ENCODE measurements around the gene LRR1. TPM values are rescaled to one million over a fixed set of nuclear protein-coding genes. Genes with fewer than 3 reads are reported as not detected.

The LRR1 gene
- total RNA-seq: 10 to 100 TPM; 18.2 to 26.7 TPM
- long read RNA-seq, transcript LRR1-201 (4 exons, 1,745 nt): major isoform, 12 of 21 reads
- long read RNA-seq, partial matches to known transcripts: 3 of 21 reads
- long read RNA-seq, other reads (novel, unspliced or antisense): 2 of 21 reads

DNA sequence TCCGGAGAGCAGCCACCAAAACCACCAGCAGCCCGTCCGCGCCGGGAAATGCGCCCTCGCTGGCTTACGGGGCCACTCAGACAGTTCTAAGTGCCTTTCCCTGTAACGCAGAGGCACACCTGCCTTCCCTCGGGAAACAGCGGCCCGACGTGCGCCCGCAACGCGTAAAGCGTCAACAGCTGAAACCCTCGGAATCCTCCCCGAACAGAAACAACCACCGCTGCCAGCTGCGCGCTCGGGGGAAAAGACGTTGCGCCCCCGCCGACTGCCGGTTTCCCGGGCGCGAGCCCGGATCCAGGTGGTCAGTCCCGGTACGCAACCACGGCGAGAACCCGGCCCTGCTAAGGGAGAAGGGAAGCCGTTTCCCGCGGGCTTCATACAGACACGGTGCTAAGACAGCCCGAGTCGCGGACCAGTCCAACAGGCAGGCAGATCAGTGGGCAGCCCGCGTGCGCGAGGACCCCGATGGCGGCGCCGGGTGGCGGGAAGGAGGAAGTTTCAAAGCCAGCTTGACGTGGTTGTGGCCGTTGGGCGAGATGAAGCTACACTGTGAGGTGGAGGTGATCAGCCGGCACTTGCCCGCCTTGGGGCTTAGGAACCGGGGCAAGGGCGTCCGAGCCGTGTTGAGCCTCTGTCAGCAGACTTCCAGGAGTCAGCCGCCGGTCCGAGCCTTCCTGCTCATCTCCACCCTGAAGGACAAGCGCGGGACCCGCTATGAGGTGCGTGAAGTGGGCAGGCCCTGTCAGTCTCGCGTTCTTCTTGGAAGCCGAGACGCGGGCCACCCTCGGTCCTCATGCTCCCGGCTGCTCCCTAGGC is at the start of gene LRR1:
Gene LRR1, plus strand, starts transcription at position 456 of the 816 bp plus-strand sequence. Its CDS starts 81 bp downstream, at position 537.
- DNase-seq: peak; percentile 84 to 93
- ATAC-seq: peak; percentile 67
- intact Hi-C loops (cut with DNase I, micrococcal nuclease): no loop called here

GRCh38 chr14:49549446-49549845 is 49.3 kb upstream of the LRR1 start:
- DNase-seq (no peak), ATAC-seq (no peak)
- intact Hi-C loops (cut with DNase I, micrococcal nuclease): no loop called here

- DNase-seq (no peak), ATAC-seq (no peak)
- intact Hi-C loops (cut with DNase I, micrococcal nuclease): no loop called here
Observed at GRCh38 chr14:49549881-49550280, 48.9 kb upstream of the LRR1 start.

DNA sequence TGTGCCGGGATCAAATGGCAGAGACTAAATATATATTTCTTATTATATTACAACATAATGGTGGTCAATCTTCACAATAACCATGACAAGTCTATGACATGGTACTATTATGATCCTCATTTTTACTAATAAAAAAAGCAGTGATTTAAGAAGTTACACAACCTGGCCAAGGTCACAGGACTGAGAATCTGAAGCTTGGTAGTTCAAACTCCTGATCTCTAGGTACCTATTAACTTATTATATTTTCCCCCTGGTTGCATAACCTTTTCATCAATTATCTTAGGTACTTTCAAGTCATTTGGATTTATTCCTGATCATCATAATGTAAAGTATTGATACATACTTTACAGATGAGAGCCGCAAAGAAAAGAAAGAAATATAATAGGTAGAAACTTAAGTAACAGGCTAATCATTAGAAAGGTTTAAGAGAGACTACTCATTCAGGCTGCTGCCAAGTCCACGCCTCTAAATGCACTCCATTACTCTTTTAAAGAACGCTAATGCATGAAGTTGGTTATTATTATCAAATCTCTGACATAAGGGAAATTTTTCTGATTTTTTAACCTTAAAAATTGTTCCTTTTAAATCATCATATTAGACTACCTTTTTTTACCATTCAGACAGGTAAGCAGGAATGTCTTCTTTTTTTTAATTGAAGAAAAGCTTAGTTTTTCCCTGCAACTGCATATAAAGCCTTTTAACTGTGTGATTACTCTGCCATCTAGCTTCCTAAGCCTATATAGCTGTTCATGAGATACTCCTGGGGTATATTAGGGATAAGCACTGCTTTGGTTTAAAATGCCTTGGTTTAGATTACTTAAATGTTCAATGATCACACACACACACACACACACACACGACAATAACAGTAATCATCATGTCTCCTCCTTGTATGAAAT is 48.2 kb upstream of the LRR1 start:
- no peak for ATAC-seq
- intact Hi-C loops (cut with DNase I, micrococcal nuclease): no loop called here
- no peak for DNase-seq

DNA sequence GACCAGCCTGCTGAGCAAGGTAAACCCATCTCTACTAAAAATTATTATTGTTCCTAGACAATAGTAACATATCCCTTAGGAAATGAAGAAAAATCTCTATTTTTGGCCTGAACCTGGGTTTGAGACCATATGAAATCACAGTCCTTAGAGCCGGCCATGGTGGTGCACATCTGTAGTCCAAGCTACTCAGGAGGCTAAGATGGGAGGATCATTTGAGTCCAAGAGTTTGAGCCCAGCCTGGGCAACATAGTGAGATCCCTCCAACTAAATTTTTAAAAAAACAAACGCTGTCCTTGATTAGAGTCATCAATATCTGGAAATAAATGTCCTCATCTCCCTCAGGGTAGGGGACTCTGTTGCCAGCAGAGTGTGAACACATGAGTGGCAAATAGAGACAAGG is 47.2 kb upstream of the LRR1 start:
- ATAC-seq: no peak
- no peak for DNase-seq
- intact Hi-C loops (cut with DNase I, micrococcal nuclease): no loop called here

DNA sequence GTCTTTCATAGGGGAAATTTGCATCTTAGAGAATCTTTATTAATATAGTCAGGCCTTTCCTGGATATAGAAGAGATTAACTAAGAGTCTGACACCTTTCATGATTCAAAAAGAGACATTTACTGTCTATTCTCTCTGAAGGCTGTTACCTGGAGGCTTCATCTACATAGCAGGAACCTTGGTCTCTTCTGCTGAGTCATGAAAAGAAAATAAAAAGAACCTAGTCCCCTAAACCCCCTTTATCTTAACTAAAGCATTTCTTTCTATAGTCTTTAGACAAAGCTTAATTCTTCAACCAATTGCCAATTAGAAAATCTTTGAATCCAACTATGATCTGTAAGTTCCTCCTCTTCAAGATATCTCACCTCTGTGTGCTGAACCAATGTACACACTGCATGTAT is 45.6 kb upstream of the LRR1 start:
- ATAC-seq (no peak), DNase-seq (no peak)
- intact Hi-C loops (cut with DNase I, micrococcal nuclease): no loop called here

- no peak for ATAC-seq
- intact Hi-C loops (cut with DNase I, micrococcal nuclease): no loop called here
- no peak for DNase-seq
Observed at GRCh38 chr14:49553892-49554291, 44.8 kb upstream of the LRR1 start.

DNA sequence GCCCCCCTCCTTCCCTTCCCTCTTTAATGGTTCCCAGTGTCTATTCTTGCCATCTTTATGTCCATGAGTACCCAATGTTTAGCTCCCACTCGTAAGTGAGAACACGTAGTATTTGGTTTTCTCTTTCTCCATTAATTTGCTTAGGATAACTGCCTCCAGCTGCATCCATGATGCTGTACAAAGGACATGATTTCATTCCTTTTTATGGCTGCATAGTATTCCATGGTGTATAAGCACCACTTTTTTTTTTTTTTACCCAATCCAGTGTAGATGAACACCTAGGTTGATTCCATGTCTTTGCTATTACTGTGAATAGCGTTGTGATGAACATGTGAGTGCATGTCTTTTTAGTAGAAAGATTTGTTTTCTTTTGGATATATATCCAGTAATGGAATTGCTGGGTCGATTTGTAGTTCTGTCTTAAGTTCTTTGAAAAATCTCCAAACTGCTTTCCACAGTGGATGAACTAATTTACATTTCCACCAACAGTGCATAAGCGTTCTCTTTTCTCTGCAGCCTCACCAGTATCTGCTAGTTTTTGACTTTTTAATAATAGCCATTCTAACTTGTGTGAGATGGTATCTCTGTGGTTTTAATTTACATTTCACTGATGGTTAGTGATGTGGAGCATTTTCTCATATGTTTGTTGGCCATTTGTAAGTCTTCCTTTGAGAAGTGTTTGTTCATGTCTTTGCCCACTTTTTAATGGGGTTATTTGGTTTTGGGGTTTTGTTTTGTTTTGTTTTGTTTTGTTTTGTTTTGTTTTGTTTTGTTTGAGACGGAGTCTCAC is 38.6 kb upstream of the LRR1 start:
- ATAC-seq (no peak), DNase-seq (no peak)
- intact Hi-C loops (cut with DNase I, micrococcal nuclease): no loop called here

GRCh38 chr14:49566714-49567113 is 32.0 kb upstream of the LRR1 start:
- intact Hi-C loops (cut with DNase I, micrococcal nuclease): no loop called here
- DNase-seq (no peak), ATAC-seq (no peak)

- ATAC-seq: no peak
- intact Hi-C loops (cut with DNase I, micrococcal nuclease): no loop called here
- DNase-seq: no peak
Observed at GRCh38 chr14:49569281-49569680, 29.5 kb upstream of the LRR1 start.

DNA sequence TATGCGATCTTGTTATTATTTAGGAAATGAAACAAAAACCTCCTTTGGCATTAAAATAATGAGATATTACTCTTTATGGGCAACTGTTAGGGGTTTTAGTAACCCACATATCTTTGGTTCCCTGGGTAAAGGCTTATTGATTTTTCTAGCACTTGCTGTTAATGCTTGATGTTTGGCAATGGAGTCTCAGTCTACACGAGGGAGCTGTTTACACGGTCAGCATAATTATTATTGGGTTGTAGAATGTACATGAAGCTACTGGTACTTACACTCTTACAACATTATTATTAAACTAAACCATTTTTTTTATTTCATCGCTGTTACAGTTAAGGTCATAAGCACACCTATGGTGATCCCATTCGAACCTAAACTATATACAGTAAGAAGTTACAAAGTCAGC is 24.7 kb upstream of the LRR1 start:
- ATAC-seq: no peak
- intact Hi-C loops (cut with DNase I, micrococcal nuclease): no loop called here

GRCh38 chr14:49578141-49578540 is 20.6 kb upstream of the LRR1 start:
- ATAC-seq: no peak
- no peak for DNase-seq
- intact Hi-C loops (cut with DNase I, micrococcal nuclease): no loop called here

More for the DNA sequence above, 24.7 kb upstream of the LRR1 start:
- DNase-seq: no peak

DNA sequence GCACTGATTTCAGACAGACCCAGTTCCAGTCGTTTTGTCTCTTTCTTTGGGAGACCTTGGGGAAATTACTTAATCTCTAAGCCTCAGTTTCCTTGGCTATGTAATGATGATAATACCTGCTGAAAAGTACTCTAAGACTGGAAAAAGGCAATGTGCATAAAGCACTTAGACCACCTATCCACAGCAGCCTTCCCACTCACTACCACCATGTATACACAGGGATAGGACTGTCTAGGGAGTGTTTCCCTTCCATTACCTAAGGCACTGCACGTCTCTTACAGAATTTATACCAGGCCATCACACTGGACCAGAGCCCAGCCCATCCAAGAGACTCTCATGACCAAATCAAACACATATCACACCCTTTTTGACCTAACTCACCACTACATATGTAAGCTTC is 18.9 kb upstream of the LRR1 start:
- ATAC-seq: no peak
- no peak for DNase-seq
- intact Hi-C loops (cut with DNase I, micrococcal nuclease): no loop called here

DNA sequence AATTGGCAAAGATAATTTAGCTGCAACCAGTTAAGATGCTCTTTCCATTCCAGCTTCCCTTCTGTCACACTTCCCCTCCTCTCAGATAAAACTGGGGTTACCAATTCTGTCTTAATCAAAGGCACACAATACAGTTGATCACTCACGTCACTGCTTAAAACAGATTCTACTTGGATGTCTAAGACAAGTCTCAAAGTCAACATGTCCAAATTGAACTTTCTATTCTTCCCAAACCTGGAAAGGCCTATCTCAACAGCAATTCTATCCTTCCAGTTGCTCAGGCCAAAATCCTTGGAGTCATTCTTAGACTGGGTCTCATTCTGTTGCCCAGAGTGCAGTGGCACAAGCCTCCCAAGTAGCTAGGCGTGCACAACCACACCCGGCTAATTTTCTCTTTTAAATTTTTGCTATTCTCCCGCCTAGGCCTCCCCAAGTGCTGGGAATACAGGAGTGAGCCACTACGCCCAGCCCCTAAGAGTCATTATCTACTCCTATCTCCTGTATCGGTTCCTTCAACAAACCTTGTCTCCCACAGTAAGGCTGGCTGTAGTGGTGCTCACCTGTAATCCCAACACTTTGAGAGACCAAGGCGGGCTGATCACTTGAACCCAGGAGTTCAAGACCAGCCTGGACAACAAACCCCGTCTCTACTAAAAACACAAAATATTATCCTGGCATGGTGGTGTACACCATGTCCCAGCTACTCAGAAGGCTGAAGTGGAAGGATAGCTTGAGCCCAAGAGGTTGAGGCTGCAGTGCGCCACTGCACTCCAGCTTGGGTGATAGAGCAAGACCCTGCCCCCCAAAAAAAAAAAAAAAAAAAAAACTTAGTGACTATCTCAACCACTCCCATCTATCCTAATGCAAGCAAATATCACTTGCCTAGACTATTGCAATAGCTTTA is 17.3 kb upstream of the LRR1 start:
- no peak for ATAC-seq
- intact Hi-C loops (cut with DNase I, micrococcal nuclease): no loop called here

DNA sequence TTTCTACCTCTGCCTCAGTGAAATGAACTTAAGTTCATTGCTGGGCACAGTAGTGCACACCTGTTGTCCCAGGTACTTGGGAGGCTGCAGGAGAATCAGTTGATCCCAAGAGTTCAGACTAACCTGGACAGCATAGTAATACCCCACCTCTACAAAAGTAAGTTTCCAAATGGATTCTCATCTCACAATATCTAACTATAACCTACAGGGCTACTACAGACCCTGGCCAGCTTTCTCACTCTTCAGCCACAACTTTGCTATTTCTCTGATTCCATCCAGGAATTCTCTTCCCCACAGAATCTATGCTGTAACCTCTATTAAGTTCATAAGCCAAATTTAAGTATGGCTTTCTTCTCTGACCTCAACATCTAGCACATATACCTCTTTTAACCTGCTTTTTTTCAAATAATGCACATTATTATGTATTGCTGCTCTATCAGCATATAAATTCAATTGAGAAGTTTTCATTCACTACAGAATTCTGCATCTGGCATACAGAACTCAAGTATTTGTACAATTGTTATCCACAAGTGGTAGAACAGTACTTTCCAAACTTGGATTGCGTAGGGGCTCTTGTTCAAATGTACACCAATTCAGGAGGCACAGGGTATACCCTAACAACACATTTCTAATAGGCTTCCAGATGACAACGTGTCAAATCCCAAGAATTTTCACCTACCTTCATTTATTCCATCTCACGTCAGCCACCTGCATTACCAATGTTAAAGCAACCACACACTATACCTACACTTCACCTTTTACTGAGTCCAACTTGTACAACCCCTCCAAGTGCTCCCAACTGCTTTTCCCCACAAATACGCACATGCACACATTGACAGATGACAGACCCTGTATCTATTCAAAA is 16.4 kb upstream of the LRR1 start:
- intact Hi-C loops (cut with DNase I, micrococcal nuclease): no loop called here
- no peak for DNase-seq
- ATAC-seq: no peak

More for the DNA sequence above, 17.3 kb upstream of the LRR1 start:
- DNase-seq: no peak

- intact Hi-C loops (cut with DNase I, micrococcal nuclease): no loop called here
- no peak for DNase-seq
- no peak for ATAC-seq
Observed at GRCh38 chr14:49583629-49584028, 15.1 kb upstream of the LRR1 start.

GRCh38 chr14:49584058-49584457 is 14.7 kb upstream of the LRR1 start:
- intact Hi-C loops (cut with DNase I, micrococcal nuclease): no loop called here
- DNase-seq (peak in 1 of 2 donors; percentile 16), ATAC-seq (no peak)

Data from left colon (tissue), 2 donors.